Adrenal gland (tissue), 5 donors: ENCODE data around the gene PPP2R2C.

Experiments
- CTCF ChIP-seq, 6 experiments: fragments of 450-650 bp in 4 of 6; fragments of 200-600 bp in 2 of 6; sonication (generic) in 1 of 6; IDR thresholded peaks; 1 replicate in 5 of 6; 2 replicates in 1 of 6; pipeline versions ENCODE4 v1.5.1 to v1.8.0; 2016 to 2021; ENCODE audit warnings: antibody characterized with exemption in 6 of 6, mild to moderate bottlenecking in 2 of 6, moderate library complexity in 1 of 6
- POLR2A ChIP-seq, 2 donors: fragments of 450-650 bp; IDR thresholded peaks; one replicate each; pipeline ENCODE4 v1.6.1; 2017; ENCODE audit warnings: antibody characterized with exemption in 2 of 2, mild to moderate bottlenecking in 2 of 2, moderate library complexity in 1 of 2
- donor health status: DM: no; HTN: no; CAD: no.

DNA sequence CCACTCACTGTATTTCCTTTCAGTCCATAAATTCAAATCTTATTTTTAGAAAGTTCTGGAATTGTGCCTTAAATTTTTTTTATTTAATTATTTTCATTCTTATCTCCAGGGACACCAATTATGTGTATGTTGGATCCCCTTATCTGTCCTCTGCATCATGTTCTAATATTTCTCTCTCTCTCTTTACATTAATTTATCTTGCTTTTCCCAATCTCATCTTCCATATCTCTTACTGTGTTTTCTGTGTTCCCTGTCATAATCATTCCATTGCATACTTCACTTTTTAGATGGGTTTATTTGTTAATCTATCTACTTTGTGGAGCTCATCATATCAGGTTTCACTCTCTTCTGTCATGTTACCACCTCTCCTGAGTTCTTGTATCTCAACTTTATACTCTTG is 37.4 kb downstream of the PPP2R2C start:
- TF ChIP-seq CTCF (IDR thresholded peaks at IDR 0.05) (no peak), POLR2A (IDR thresholded peaks at IDR 0.05) (no peak)
